NB4 (cell line): ENCODE measurements around the gene PRSS16.

ENCODE experiments used
- DNase-seq: peaks from one replicate; pipeline ENCODE4 v3.0.0; 2010; ENCODE audit warnings: low read depth
- H3K4me3 ChIP-seq: one replicate; pipeline ENCODE4 v1.5.1; 2011; ENCODE audit warnings: mild to moderate bottlenecking, low read depth, low read length, moderate library complexity
- CTCF ChIP-seq: IDR thresholded peaks from one replicate; pipeline ENCODE4 v1.5.1; 2012; ENCODE audit warnings: low read depth, low read length
- MYC ChIP-seq: IDR thresholded peaks from 2 replicates; pipeline ENCODE4 v1.6.1; 2011; ENCODE audit warnings: low read depth, low read length
- POLR2A ChIP-seq: IDR thresholded peaks from 2 replicates; pipeline ENCODE4 v1.6.1; 2011; ENCODE audit warnings: mild to moderate bottlenecking; ENCODE audit not compliant: insufficient read length; ENCODE audit errors: extremely low read depth
- TF ChIP-seq, protein P1 (sequence below): IDR thresholded peaks from 2 replicates; pipeline ENCODE4 v1.6.1; 2011; ENCODE audit warnings: low read depth, low read length

PRSS16 gene

DNA sequence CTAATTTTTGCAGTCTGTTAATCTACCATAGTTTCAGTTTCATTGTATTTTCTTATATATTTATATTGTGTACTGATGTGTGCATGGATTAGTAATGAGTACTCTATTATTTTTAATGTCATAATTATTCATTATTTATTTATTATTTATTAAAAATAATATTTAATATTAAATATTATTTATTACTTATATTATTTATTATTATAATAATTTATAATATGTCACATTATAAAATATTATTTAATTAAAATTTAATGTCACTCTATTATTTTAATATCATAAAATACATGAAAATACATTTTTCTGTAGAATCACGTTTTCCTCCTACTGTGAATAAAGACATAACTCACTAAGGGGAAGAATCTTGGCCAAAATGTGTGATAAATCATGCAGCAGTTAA is 34.1 kb downstream of the PRSS16 start:
- peak overlapping the region; percentile 28 for H3K4me3 ChIP-seq
- DNase-seq: no peak
- TF ChIP-seq POLR2A: no peak
- TF ChIP-seq CTCF: no peak
- TF ChIP-seq MYC: no peak
- TF ChIP-seq, protein P1, sequence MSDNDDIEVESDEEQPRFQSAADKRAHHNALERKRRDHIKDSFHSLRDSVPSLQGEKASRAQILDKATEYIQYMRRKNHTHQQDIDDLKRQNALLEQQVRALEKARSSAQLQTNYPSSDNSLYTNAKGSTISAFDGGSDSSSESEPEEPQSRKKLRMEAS: no peak

GRCh38 chr6:27283279-27283678 is 35.8 kb downstream of the PRSS16 start:
- no peak overlapping the region for H3K4me3 ChIP-seq
- TF ChIP-seq POLR2A (no peak), MYC (no peak), CTCF (no peak)
- TF ChIP-seq, protein P1: no peak
- DNase-seq: no peak

GRCh38 chr6:27286141-27286540 is 38.6 kb downstream of the PRSS16 start:
- TF ChIP-seq MYC (no peak), POLR2A (no peak), CTCF (no peak)
- TF ChIP-seq, protein P1: no peak
- no peak for DNase-seq
- H3K4me3 ChIP-seq: no peak overlapping the region

DNA sequence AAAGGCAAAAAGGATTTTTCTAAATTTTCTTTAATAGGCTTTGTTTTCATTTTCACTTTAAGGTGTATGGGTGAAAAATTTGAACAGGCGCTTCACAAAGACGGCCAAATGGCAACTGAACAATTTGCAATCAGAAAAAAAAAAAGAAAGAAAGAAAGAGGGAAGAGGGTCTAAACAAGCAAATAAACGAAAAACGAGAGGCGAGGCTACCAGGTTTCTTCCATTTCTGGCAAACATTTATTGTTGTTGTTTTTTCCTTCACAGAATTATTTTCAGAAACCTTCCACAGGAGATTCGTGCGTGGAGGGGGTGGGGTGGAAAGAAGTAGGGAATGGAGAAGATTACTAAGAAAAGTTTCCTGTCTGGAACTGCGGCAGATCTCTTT is 40.2 kb downstream of the PRSS16 start:
- no peak for DNase-seq
- peak overlapping the region; percentile 56 for H3K4me3 ChIP-seq
- TF ChIP-seq, protein P1: no peak
- TF ChIP-seq MYC: no peak
- TF ChIP-seq POLR2A: no peak
- no peak for TF ChIP-seq CTCF

GRCh38 chr6:27288136-27289044 is 40.9 kb downstream of the PRSS16 start:
- no peak for TF ChIP-seq POLR2A
- no peak for TF ChIP-seq MYC
- TF ChIP-seq, protein P1: no peak
- TF ChIP-seq CTCF: no peak
- H3K4me3 ChIP-seq: peak overlapping the region; percentile 56
- DNase-seq: peak; percentile 56
